K562 (cell line): ENCODE data around the gene SCMH1. TPM values are rescaled to one million over a fixed set of nuclear protein-coding genes. Genes with fewer than 3 reads are reported as not detected.

Experiments used
- E2F3 ChIP-seq: fragments of 250-450 bp; sonication (Bioruptor Pico); IDR thresholded peaks from 2 replicates; pipeline ENCODE4 v1.4.0; 2020; ENCODE audit warnings: mild to moderate bottlenecking
- FUS ChIP-seq: fragments of 200-400 bp; formaldehyde crosslinking; optimal IDR thresholded peaks from 2 replicates; pipeline ENCODE3; 2017; ENCODE audit warnings: low read depth, low read length
- GATAD2B ChIP-seq: fragments of 450-650 bp; IDR thresholded peaks from 2 replicates; pipeline ENCODE4 v1.6.1; 2017; ENCODE audit warnings: mild to moderate bottlenecking, borderline replicate concordance
- HCFC1 ChIP-seq: IDR thresholded peaks from 2 replicates; pipeline ENCODE4 v1.6.1; 2012; ENCODE audit warnings: low read depth, low read length, improper control_type of control experiment
- HMG20A ChIP-seq: fragments of 450-650 bp; formaldehyde crosslinking; conservative IDR thresholded peaks from 2 replicates; pipeline ENCODE4 v1.4.0; 2020; ENCODE audit warnings: mild to moderate bottlenecking, mixed read lengths
- KDM5B ChIP-seq: fragments of 200-600 bp; sonication (generic); IDR thresholded peaks from 2 replicates; pipeline ENCODE4 v1.6.1; 2012; ENCODE audit warnings: low read depth, mild to moderate bottlenecking, moderate library complexity, low read length, control low read depth, inconsistent platforms; ENCODE audit not compliant: insufficient replicate concordance
- MEF2A ChIP-seq: IDR thresholded peaks from 2 replicates; pipeline ENCODE4 v1.6.1; 2011; ENCODE audit warnings: low read depth, mild to moderate bottlenecking, low read length, moderate library complexity; ENCODE audit not compliant: control insufficient read depth
- MITF ChIP-seq: IDR thresholded peaks from 2 replicates; pipeline ENCODE4 v1.6.1; 2014; ENCODE audit warnings: antibody characterized with exemption
- POLR2AphosphoS2 ChIP-seq: IDR thresholded peaks from 2 replicates; pipeline ENCODE4 v1.6.1; 2012; ENCODE audit warnings: low read length, improper control_type of control experiment
- RAD51 ChIP-seq: fragments of 450-650 bp; IDR thresholded peaks from 2 replicates; pipeline ENCODE4 v1.7.1; 2016; ENCODE audit warnings: low read depth, mild to moderate bottlenecking, borderline replicate concordance
- SLC30A9 ChIP-seq: fragments of 250-450 bp; sonication (Bioruptor Pico); IDR thresholded peaks from 2 replicates; pipeline ENCODE4 v1.8.0; 2022; ENCODE audit warnings: mild to moderate bottlenecking, moderate library complexity
- SP1 ChIP-seq: sonication (generic); formaldehyde crosslinking; IDR thresholded peaks from 2 replicates; pipeline ENCODE4 v1.8.1; 2022; ENCODE audit warnings: mild to moderate bottlenecking, missing genetic modification reagents
- ZNF239 ChIP-seq: fragments of 250-450 bp; sonication (Bioruptor Pico); IDR thresholded peaks from 2 replicates; pipeline ENCODE4 v1.4.0; 2020; ENCODE audit warnings: mild to moderate bottlenecking
- ZNF449 ChIP-seq: fragments of 250-450 bp; sonication (Bioruptor Pico); IDR thresholded peaks from 2 replicates; pipeline ENCODE4 v1.8.0; 2022; ENCODE audit warnings: moderate library complexity, mild to moderate bottlenecking, inconsistent platforms
- ZNF583 ChIP-seq: fragments of 250-450 bp; sonication (Bioruptor Pico); IDR thresholded peaks from 2 replicates; pipeline ENCODE4 v1.4.0; 2020
- ZNF639 ChIP-seq, 2 experiments: fragments of 200-800 bp in 1 of 2; sonication (Bioruptor generic) in 1 of 2; sonication (generic) in 1 of 2; formaldehyde crosslinking in 1 of 2; IDR thresholded peaks in 1 of 2; conservative IDR thresholded peaks in 1 of 2; 2 replicates each; pipeline versions ENCODE4 v1.5.0 to v1.6.1; 2016 to 2020; ENCODE audit warnings: missing compliant biosample characterization in 1 of 2, missing genetic modification characterization in 1 of 2, missing genetic modification reagents in 1 of 2
- polyA plus RNA-seq, 8 experiments: library from polyadenylated mRNA; depleted of rRNA in 4 of 8; stranded (reverse) in 5 of 8; unstranded in 3 of 8; fragments of >200 nt; fragmentation: Nextera tagmentation in 2 of 8; fragmentation: Illumina TruSeq in 1 of 8; extraction: Ambion mirVana in 2 of 8; extraction: Trizol in 1 of 8; gene quantifications; 2 replicates each; pipeline versions ENCODE4 v1.2.1 to v1.2.3, GENCODE V29; 2011 to 2014; ENCODE audit warnings: inconsistent platforms in 1 of 8, missing spikeins in 1 of 8
- total RNA-seq, 7 experiments: library from RNA; depleted of rRNA in 6 of 7; stranded (reverse); fragments of >200 nt in 6 of 7; fragmentation: Illumina TruSeq in 2 of 7; extraction: Trizol in 2 of 7; gene quantifications; 2 replicates each; pipeline versions ENCODE4 v1.2.1 to v1.2.3, GENCODE V29; 2011 to 2021; ENCODE audit warnings: low replicate concordance in 1 of 7
- TF ChIP-seq, protein P1 (sequence below): sonication (generic); formaldehyde crosslinking; IDR thresholded peaks from 2 replicates; pipeline ENCODE4 v1.8.0; 2022; ENCODE audit warnings: mild to moderate bottlenecking, missing genetic modification reagents
- TF ChIP-seq, protein P2 (sequence below): sonication (generic); formaldehyde crosslinking; IDR thresholded peaks from 2 replicates; pipeline ENCODE4 v1.8.1; 2023; ENCODE audit warnings: mild to moderate bottlenecking, missing genetic modification reagents
- TF ChIP-seq, protein P3 (sequence below): IDR thresholded peaks from 2 replicates; pipeline ENCODE4 v1.6.1; 2012; ENCODE audit warnings: low read depth, low read length, improper control_type of control experiment, borderline replicate concordance

The SCMH1 gene
- total and polyA plus RNA-seq, 9 of the 15 experiments (the other 6 are each of a cell fraction or from before 2014, with no cell fraction given): 8.5 to 37.0 (median 26.8) TPM

- TF ChIP-seq ZNF449 (CRISPR knock-in tag) (no peak), ZNF583 (no peak), HCFC1 (no peak), SP1 (CRISPR knock-in tag) (no peak), MITF (no peak), ZNF239 (CRISPR knock-in tag) (no peak), MEF2A (no peak), KDM5B (no peak), POLR2AphosphoS2 (no peak), RAD51 (no peak), FUS (peak; percentile 21), GATAD2B (peak; percentile 77; the same call in 1 of the 2 replicates), ZNF639 (CRISPR knock-in tag; conservative IDR thresholded peaks at IDR 0.05 in 1 of 2, IDR thresholded peaks at IDR 0.05 in 1 of 2) (peak in 1 of 2 experiments; percentile 47; a peak in 1 of 4 replicates), HMG20A (CRISPR knock-in tag) (no peak), SLC30A9 (no peak), E2F3 (CRISPR knock-in tag) (0 out of 2 replicates have a peak, but pooled peaks have one; percentile 5)
- TF ChIP-seq, protein P1, sequence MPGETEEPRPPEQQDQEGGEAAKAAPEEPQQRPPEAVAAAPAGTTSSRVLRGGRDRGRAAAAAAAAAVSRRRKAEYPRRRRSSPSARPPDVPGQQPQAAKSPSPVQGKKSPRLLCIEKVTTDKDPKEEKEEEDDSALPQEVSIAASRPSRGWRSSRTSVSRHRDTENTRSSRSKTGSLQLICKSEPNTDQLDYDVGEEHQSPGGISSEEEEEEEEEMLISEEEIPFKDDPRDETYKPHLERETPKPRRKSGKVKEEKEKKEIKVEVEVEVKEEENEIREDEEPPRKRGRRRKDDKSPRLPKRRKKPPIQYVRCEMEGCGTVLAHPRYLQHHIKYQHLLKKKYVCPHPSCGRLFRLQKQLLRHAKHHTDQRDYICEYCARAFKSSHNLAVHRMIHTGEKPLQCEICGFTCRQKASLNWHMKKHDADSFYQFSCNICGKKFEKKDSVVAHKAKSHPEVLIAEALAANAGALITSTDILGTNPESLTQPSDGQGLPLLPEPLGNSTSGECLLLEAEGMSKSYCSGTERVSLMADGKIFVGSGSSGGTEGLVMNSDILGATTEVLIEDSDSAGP (CRISPR knock-in tag): no peak
- TF ChIP-seq, protein P2, sequence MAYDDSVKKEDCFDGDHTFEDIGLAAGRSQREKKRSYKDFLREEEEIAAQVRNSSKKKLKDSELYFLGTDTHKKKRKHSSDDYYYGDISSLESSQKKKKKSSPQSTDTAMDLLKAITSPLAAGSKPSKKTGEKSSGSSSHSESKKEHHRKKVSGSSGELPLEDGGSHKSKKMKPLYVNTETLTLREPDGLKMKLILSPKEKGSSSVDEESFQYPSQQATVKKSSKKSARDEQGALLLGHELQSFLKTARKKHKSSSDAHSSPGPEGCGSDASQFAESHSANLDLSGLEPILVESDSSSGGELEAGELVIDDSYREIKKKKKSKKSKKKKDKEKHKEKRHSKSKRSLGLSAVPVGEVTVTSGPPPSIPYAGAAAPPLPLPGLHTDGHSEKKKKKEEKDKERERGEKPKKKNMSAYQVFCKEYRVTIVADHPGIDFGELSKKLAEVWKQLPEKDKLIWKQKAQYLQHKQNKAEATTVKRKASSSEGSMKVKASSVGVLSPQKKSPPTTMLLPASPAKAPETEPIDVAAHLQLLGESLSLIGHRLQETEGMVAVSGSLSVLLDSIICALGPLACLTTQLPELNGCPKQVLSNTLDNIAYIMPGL (CRISPR knock-in tag): no peak
- TF ChIP-seq, protein P3, sequence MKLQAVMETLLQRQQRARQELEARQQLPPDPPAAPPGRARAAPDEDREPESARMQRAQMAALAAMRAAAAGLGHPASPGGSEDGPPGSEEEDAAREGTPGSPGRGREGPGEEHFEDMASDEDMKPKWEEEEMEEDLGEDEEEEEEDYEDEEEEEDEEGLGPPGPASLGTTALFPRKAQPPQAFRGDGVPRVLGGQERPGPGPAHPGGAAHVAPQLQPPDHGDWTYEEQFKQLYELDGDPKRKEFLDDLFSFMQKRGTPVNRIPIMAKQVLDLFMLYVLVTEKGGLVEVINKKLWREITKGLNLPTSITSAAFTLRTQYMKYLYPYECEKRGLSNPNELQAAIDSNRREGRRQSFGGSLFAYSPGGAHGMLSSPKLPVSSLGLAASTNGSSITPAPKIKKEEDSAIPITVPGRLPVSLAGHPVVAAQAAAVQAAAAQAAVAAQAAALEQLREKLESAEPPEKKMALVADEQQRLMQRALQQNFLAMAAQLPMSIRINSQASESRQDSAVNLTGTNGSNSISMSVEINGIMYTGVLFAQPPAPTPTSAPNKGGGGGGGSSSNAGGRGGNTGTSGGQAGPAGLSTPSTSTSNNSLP: no peak
Measured at GRCh38 chr1:40980068-40980452, 262.0 kb downstream of the SCMH1 start (continued).
